GM19324 (cell line): ENCODE data around the gene KIF26B.

ENCODE experiments used
- ATAC-seq: cut with Tn5 transposase; IDR thresholded peaks from one replicate; pipeline ENCODE4 v1.9.1; 2021; ENCODE audit warnings: mild to moderate bottlenecking, moderate library complexity; ENCODE audit not compliant: unreplicated experiment, low FRiP score

The KIF26B gene

GRCh38 chr1:245537992-245538391, 383.2 kb downstream of the KIF26B start:
- no peak for ATAC-seq

GRCh38 chr1:245538671-245539070, 383.9 kb downstream of the KIF26B start:
- ATAC-seq: no peak

GRCh38 chr1:245541369-245541768, 386.6 kb downstream of the KIF26B start:
- no peak for ATAC-seq

- ATAC-seq: no peak
Measured at GRCh38 chr1:245542365-245542764, 387.6 kb downstream of the KIF26B start.

- no peak for ATAC-seq
Measured at GRCh38 chr1:245544236-245544635, 389.5 kb downstream of the KIF26B start.

GRCh38 chr1:245546875-245547274, 392.1 kb downstream of the KIF26B start:
- ATAC-seq: no peak

DNA sequence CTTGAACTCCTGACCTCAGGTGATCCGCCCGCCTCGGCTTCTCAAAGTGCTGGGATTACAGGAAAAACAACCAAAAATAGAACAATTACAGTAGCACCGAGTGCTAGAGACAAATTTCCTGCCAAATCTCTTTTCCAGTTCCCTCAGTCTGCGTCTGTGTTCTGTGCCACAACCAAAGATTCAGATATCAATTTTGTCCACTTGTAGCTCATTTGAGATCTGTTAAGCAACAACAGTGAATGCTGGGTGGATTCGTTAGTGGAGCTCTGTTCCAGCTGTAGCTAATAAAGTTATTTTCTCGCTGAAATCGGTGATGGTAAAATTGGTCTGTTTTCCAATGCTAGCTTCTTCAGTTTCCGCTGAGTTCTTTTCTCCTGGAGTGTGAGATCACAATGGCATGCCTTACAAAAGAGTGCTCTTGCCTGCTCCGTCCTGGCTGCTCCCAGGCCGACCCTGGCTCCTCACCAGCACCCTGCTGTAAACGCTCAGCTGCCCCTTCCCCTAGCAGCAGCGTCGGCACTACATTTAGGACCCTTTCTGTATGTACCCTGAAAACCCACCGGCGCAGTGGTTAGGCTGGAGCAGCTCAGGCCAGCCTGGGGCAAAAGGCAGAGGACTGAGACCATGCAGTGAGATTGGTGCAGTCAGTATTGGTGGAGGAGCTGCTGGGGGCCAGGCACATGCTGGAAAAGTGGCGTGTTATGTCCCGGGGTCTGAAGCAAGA, 395.4 kb downstream of the KIF26B start:
- no peak for ATAC-seq

- no peak for ATAC-seq
Measured at GRCh38 chr1:245550720-245551043, 395.9 kb downstream of the KIF26B start.

DNA sequence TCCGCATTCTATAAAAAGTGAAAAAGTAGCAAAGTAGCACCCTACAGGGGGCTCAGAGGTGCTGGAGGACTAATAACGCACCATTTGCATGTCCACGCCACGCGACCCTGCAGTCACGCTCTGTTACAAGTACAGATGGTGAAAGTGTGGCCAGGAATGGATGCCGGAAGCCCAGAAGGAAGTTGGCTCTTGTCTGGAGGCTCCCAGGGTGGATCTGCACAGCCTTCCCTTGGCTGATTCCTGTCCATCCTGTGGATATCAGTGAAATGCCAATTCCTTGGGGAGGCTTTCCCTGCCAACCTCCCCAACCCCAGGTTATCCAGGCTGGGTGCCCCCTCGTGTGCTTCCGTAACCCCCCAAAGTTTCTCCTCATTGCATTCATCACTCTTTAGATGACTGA, 396.8 kb downstream of the KIF26B start:
- no peak for ATAC-seq

DNA sequence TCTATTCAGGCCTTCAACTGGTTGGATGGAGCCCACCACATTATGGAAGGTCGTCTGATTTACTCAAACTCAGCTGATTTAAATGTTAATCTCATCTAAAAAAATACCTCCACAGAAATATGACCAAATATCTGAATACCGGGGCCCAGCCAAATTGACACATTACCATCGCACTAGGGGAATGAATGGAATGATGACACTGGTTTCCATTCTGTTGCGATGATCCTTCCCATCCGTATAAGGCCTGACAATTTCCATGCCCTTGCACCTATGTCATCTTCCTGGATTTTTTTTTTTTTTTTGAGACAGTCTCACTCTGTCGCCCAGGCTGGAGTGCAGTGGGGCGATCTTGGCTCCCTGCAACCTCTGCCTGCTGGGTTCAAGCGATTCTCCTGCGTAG, 397.5 kb downstream of the KIF26B start:
- no peak for ATAC-seq

GRCh38 chr1:245556057-245556456, 401.3 kb downstream of the KIF26B start:
- no peak for ATAC-seq

- no peak for ATAC-seq
Measured at GRCh38 chr1:245558069-245558468, 403.3 kb downstream of the KIF26B start.

DNA sequence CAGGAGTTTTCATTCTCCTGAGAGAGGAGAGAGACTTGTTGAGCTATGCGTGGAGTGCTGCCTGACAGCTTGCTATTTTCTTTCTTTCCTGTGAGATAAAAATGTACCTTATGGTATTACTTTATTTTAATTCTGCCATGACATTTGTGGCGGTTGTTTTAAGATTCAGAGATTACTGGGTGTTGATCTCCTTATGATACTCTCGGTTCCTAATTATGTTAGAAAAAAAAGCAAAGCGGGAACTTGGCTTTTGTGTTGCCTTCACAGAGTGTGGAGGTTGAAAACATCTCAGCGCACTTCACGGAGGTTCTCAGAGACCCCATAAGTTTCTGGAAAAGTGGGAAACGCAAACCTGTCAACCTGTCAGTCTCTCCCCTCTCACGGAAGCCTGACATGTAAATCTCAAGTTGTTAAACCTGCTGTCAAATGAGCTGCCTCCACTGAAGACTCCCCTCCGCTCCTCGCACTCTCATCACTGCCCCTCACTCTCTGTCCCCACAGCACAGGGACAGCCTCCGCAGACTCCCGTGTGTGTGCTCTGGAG, 405.6 kb downstream of the KIF26B start:
- ATAC-seq: no peak

GRCh38 chr1:245561665-245562234, 407.0 kb downstream of the KIF26B start:
- no peak for ATAC-seq

GRCh38 chr1:245566134-245566533, 411.3 kb downstream of the KIF26B start:
- ATAC-seq: no peak

DNA sequence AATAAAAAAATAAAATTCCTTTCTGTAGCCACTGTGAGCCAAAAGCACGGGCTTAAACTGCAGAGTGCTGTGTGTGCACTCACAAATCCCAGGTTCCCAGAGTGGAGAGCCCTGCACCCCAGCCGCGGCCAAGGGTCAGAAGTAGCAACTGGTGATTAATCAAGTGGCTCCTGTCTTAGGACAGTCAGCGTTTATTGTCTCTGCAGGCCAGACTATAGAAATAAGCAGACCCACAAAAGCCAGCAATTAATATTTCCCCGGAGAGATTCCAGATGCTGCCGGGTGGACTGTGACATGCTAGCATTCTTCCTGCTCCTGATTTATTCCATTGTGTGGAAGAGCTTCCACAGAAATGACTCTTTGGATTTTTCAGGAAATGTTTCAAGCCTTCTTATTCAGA, 412.2 kb downstream of the KIF26B start:
- ATAC-seq: no peak

DNA sequence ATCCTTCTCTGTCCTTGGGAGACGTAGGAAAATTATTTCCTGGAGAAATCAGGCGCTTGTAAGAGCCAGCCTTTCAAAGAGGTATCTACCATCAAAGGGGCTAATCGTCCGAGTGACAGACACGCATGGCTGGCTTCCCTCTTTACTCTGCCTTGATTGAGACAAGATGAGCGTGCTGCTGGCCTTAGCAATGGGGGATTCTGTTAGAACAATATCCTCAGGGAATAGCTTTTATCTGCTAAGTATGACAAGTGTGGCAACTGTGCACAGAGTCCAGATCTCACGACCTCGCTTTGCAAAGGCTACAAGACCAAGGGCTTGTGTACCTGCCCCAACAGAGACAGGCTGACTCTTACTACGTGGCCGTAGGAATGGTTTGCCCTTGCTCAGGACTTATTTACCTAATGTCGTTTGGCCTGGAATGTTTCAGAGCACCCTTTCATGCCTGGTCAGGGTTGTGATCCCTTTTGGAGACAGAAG, 417.1 kb downstream of the KIF26B start:
- ATAC-seq: no peak

DNA sequence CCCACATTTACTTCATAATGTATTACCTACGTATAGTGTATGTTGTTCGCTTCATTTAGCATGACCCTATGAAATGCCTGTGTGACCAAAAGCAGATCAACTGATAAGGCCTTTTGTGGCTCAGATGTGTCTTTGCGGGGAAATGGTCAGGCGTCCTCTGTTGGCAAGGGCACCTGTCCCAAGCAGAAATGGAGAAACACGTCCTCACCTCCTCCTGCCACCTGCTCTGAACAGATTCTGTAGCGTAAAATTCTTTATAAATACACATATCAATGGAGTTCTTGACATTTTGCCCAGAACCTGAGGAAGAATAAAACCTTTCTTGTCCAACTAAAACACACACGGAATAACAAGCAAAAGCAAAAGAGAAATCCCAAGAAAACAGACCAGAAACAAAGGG, 417.9 kb downstream of the KIF26B start:
- ATAC-seq: no peak

DNA sequence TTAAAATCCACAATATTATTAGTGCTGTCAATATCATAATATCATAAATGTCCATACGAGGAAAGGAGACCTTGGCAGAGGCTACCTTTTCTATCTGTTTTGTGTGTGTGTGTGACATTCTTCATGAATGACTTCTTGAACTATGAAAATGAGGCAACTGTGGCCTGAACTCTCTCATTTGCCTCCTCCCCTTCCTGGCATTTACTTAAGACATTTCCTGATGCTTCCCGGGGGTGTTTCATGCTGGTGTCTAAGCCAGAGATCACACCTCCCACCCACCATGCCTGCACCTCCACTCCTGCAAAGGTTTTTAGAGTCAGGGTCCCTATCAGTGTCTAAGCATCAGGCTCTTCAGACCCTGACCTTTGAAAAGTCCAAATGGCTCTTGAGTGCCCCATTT, 420.9 kb downstream of the KIF26B start:
- ATAC-seq: no peak

DNA sequence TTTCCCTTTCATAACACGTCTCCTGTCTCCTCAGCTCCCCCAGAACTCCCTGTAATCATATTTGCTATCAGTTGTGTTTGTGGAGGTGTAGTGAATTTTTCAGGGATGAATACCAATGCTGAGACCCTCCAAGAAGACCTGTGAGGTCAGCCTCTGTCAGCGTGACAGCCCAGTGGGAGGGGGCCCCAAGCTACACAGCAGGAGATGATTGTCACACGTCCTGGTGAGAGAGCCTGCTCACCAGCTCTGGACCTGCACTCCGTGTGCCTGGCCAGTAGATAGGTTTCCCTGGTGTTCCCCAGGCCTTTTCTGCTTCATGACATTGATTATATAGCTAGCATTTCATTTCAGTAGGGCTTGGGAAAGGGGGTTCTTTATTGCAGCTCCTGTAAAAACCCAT, 421.5 kb downstream of the KIF26B start:
- no peak for ATAC-seq

DNA sequence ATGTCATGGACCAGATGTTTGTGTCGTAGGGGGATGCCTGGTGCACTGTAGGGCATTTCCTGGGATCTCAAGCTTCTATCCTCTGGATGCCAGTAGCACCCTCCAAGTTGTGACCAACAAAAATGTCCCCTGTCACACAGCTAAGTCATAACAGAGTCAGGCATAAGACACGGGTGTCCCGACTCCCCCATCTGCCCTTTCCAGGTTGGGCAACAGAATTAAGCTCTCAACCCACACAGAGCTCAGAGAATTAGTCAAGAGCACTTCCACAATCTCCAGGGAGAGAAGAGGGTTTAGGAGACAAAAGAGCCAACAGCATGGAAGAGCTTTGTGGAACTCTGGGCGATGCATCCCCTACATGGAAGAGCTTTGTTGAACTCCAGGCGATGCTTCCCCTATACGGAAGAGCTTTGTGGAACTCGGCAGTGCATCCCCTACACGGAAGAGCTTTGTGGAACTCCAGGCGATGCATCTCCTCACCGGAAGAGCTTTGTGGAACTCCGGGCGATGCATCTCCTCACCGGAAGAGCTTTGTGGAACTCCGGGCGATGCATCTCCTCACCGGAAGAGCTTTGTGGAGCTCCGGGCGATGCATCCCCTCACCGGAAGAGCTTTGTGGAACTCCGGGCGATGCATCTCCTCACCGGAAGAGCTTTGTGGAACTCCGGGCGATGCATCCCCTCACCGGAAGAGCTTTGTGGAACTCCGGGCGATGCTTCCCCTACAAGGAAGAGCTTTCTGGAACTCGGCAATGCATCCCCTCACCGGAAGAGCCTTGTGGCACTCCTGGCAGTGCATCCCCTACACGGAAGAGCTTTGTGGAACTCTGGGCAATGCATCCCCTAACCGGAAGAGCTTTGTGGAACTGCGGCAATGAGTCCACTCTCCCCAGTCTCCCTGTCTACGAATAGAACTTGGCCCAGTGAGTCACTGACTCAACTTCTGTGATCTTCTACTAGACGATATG, 422.7 kb downstream of the KIF26B start:
- no peak for ATAC-seq
